Measurements from ENCODE around the gene CEBPG. TPM values are rescaled to one million over a fixed set of nuclear protein-coding genes. Genes with fewer than 3 reads are reported as not detected.

The CEBPG gene
- total and polyA plus RNA-seq, 8 donors = 4.7 to 40.9 (median 18.0) TPM

DNA sequence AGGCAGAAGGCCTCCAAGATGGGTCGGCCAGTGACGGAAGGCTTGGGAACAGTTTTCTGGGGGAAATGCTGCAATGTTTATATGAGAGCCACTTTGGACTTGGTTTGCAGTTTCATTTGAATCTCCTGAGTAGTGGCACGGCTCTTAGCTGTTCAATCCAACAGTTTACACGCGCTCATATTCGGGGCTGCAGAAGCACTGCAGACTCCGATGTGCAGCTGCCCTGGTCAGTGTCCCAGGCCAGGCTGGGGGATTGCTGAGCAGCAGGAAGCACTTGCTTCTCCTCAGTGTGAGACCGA lies 31.7 kb downstream of the CEBPG start:
- 68 to 79% (median 74%) methylated on average over 5 to 8 of the region's 8 CpGs for WGBS, 5 donors
- no peak overlapping the region for H3K4me3 ChIP-seq
- H3K27ac ChIP-seq = peak overlapping the region in 1 of 5 donors; percentile 8
- H3K9me3 ChIP-seq = no peaks in the 10 kb centered on the region
- intact Hi-C loops (cut with DNase I; ENCODE audit: low total_unique reads) = no loop called here
- peaks cover 0 to 38% (median 7%) of the 10 kb centered on the region in 4 donors for H3K36me3 ChIP-seq
- no peak for TF ChIP-seq POLR2A (IDR thresholded peaks at IDR 0.05)
- no peak for TF ChIP-seq CTCF (IDR thresholded peaks at IDR 0.05)
- H3K27me3 ChIP-seq = no peaks in the 10 kb centered on the region
- peaks cover 7 to 40% (median 33%) of the 10 kb centered on the region in 4 donors for H3K4me1 ChIP-seq
- no peak for DNase-seq

- peaks cover 7 to 40% (median 33%) of the 10 kb centered on the region in 4 donors for H3K4me1 ChIP-seq
- H3K36me3 ChIP-seq = peaks cover 0 to 38% (median 13%) of the 10 kb centered on the region in 4 donors
- H3K9me3 ChIP-seq = no peaks in the 10 kb centered on the region
- no peak for DNase-seq
- no peak overlapping the region for H3K4me3 ChIP-seq
- H3K27me3 ChIP-seq = no peaks in the 10 kb centered on the region
- H3K27ac ChIP-seq = no peak overlapping the region
- intact Hi-C loops (cut with DNase I; ENCODE audit: low total_unique reads) = loop anchor here (2.0 kb wide), 1 partner anchor 165 kb away; no protein-coding TSS in a partner anchor
- TF ChIP-seq POLR2A (IDR thresholded peaks at IDR 0.05) (no peak), CTCF (IDR thresholded peaks at IDR 0.05) (no peak), EP300 (IDR thresholded peaks at IDR 0.05) (no peak), POLR2AphosphoS5 (IDR thresholded peaks at IDR 0.05) (no peak)
- WGBS, 5 donors = 87 to 90% (median 89%) methylated on average over 17 to 34 of the region's 34 CpGs
Observed at GRCh38 chr19:33405553-33406461, 32.3 kb downstream of the CEBPG start.

- H3K9me3 ChIP-seq = no peaks in the 10 kb centered on the region
- intact Hi-C loops (cut with DNase I; ENCODE audit: low total_unique reads) = loop anchor here (2.0 kb wide), 1 partner anchor 166 kb away; no protein-coding TSS in a partner anchor
- TF ChIP-seq CTCF (IDR thresholded peaks at IDR 0.05) (peak in 6 of 7 experiments; percentile 47 to 99 (median 91)), EP300 (IDR thresholded peaks at IDR 0.05) (no peak), POLR2A (IDR thresholded peaks at IDR 0.05) (no peak)
- peaks cover 0 to 38% (median 21%) of the 10 kb centered on the region in 4 donors for H3K36me3 ChIP-seq
- 58 to 80% (median 61%) methylated on average over 10 to 13 of the region's 13 CpGs for WGBS, 5 donors
- no peak overlapping the region for H3K27ac ChIP-seq
- peaks cover 7 to 40% (median 33%) of the 10 kb centered on the region in 4 donors for H3K4me1 ChIP-seq
- H3K27me3 ChIP-seq = no peaks in the 10 kb centered on the region
- H3K4me3 ChIP-seq = no peak overlapping the region
- peak; percentile 83 to 89 for DNase-seq
Observed at GRCh38 chr19:33406521-33407139, 33.1 kb downstream of the CEBPG start.

- TF ChIP-seq CTCF (IDR thresholded peaks at IDR 0.05) = peak in 1 of 7 experiments; percentile 15
- TF ChIP-seq EP300 (IDR thresholded peaks at IDR 0.05) = no peak
- Histone ChIP-seq H3K9me3 (no peaks in the 10 kb centered on the region), H3K27ac (no peak overlapping the region), H3K36me3 (peaks cover 0 to 38% (median 22%) of the 10 kb centered on the region in 4 donors), H3K4me1 (peaks cover 7 to 40% (median 33%) of the 10 kb centered on the region in 4 donors), H3K4me3 (no peak overlapping the region), H3K27me3 (no peaks in the 10 kb centered on the region)
- intact Hi-C loops (cut with DNase I; ENCODE audit: low total_unique reads) = loop anchor here (2.0 kb wide), 1 partner anchor 166 kb away; no protein-coding TSS in a partner anchor
- 38 to 51% (median 46%) methylated on average over 7 to 9 of the region's 9 CpGs for WGBS, 5 donors
- DNase-seq = no peak
Observed at GRCh38 chr19:33407140-33407551, 33.6 kb downstream of the CEBPG start.

Measured in stomach (tissue), 9 donors.